SU-DHL-6 (cell line): ENCODE results near the gene GCM1.

Experiments used
- H2AFZ ChIP-seq: fragments of 200-600 bp; sonication (generic); 2 replicates; pipeline ENCODE4 v1.6.1; 2014; ENCODE audit warnings: low read depth, mild to moderate bottlenecking, moderate library complexity, mixed read lengths, antibody characterized with exemption, low read length; ENCODE audit not compliant: severe bottlenecking
- H3F3A ChIP-seq: fragments of 200-600 bp; shearing (Covaris generic); 2 replicates; pipeline ENCODE4 v1.6.0; 2016; ENCODE audit warnings: antibody characterized with exemption, mild to moderate bottlenecking; ENCODE audit not compliant: insufficient read depth
- H3K27ac ChIP-seq: fragments of 200-600 bp; sonication (generic); 2 replicates; pipeline ENCODE4 v1.5.1; 2016; ENCODE audit warnings: low read depth, mild to moderate bottlenecking, low read length, moderate library complexity, mixed read lengths
- H3K27me3 ChIP-seq: fragments of 200-600 bp; sonication (generic), shearing (Covaris generic); 2 replicates; pipeline ENCODE4 v1.6.0; 2014; ENCODE audit warnings: mild to moderate bottlenecking, low read length
- H3K36me3 ChIP-seq: fragments of 200-600 bp; sonication (generic); 2 replicates; pipeline ENCODE4 v1.6.1; 2014; ENCODE audit warnings: mild to moderate bottlenecking, low read length, mixed read lengths
- H3K4me2 ChIP-seq: fragments of 300-600, 200-600 bp; shearing (Covaris generic), sonication (generic); 2 replicates; pipeline ENCODE4 v1.6.0; 2014; ENCODE audit warnings: low read length, low read depth, mild to moderate bottlenecking; ENCODE audit not compliant: poor library complexity, severe bottlenecking
- H3K4me3 ChIP-seq: fragments of 200-600 bp; sonication (generic); 2 replicates; pipeline ENCODE4 v1.5.1; 2014; ENCODE audit warnings: antibody characterized with exemption, low read length, mild to moderate bottlenecking, mixed read lengths; ENCODE audit not compliant: insufficient read depth, poor library complexity, severe bottlenecking
- H3K79me2 ChIP-seq: fragments of 200-600 bp; sonication (generic); 2 replicates; pipeline ENCODE4 v1.6.1; 2014; ENCODE audit warnings: mild to moderate bottlenecking, low read length, moderate library complexity; ENCODE audit not compliant: insufficient read depth
- H3K9ac ChIP-seq: fragments of 200-600 bp; sonication (generic); 2 replicates; pipeline ENCODE4 v1.7.0; 2014; ENCODE audit warnings: mild to moderate bottlenecking, low read length
- H3K9me2 ChIP-seq: fragments of 200-600 bp; sonication (generic); replicated peaks from 2 replicates; pipeline ENCODE4 v1.6.1; 2014; ENCODE audit warnings: low read length; ENCODE audit not compliant: insufficient read depth
- H3K9me3 ChIP-seq: fragments of 200-600 bp; sonication (generic); 2 replicates; pipeline ENCODE4 v1.6.1; 2014; ENCODE audit warnings: low read length, mixed read lengths; ENCODE audit not compliant: insufficient read depth
- H4K20me1 ChIP-seq: fragments of 200-600 bp; sonication (generic); 2 replicates; pipeline ENCODE4 v1.6.1; 2014; ENCODE audit warnings: low read depth, mild to moderate bottlenecking, antibody characterized with exemption, low read length, moderate library complexity, mixed read lengths
- EZH2phosphoT487 ChIP-seq: fragments of 200-600 bp; sonication (generic), shearing (Covaris generic); conservative IDR thresholded peaks from 2 replicates; pipeline ENCODE4 v1.6.1; 2018; ENCODE audit warnings: mild to moderate bottlenecking, antibody characterized with exemption, low read length, moderate library complexity, mixed read lengths
- TF ChIP-seq, protein P1 (sequence below): fragments of 200-600 bp; sonication (generic); IDR thresholded peaks from one replicate; pipeline ENCODE4 v1.5.1; 2017; ENCODE audit warnings: antibody characterized with exemption, mild to moderate bottlenecking, low read length, moderate library complexity; ENCODE audit not compliant: insufficient read depth, poor library complexity, severe bottlenecking

The GCM1 gene

DNA sequence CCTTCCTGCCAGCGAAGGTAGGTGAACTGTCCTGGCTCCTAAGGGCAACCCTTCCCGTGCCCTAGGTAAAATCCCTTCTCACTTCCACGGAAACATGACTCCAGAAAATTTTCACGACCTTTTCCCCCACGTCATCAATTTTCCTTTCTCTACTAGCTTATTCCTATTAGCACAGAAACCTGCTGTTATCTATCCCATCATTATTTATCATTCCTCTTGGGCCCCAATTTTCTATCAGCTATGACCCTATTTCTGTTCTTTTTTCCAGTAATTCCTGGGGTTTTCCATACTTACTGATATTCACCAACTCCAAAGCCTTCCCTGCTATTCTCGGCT lies 23.8 kb upstream of the GCM1 start:
- Histone ChIP-seq H3K79me2 (no peaks in the 10 kb centered on the region), H3K9me2 (no peaks in the 10 kb centered on the region), H3K27me3 (no peaks in the 10 kb centered on the region), H3K4me3 (no peak overlapping the region), H3K27ac (no peak overlapping the region), H3K9ac (no peak overlapping the region), H3F3A (no peaks in the 10 kb centered on the region), H3K4me2 (no peak overlapping the region), H3K36me3 (no peaks in the 10 kb centered on the region), H4K20me1 (no peaks in the 10 kb centered on the region), H3K9me3 (no peaks in the 10 kb centered on the region), H2AFZ (peak overlapping the region; percentile 8)
- no peak for TF ChIP-seq EZH2phosphoT487
- TF ChIP-seq, protein P1, sequence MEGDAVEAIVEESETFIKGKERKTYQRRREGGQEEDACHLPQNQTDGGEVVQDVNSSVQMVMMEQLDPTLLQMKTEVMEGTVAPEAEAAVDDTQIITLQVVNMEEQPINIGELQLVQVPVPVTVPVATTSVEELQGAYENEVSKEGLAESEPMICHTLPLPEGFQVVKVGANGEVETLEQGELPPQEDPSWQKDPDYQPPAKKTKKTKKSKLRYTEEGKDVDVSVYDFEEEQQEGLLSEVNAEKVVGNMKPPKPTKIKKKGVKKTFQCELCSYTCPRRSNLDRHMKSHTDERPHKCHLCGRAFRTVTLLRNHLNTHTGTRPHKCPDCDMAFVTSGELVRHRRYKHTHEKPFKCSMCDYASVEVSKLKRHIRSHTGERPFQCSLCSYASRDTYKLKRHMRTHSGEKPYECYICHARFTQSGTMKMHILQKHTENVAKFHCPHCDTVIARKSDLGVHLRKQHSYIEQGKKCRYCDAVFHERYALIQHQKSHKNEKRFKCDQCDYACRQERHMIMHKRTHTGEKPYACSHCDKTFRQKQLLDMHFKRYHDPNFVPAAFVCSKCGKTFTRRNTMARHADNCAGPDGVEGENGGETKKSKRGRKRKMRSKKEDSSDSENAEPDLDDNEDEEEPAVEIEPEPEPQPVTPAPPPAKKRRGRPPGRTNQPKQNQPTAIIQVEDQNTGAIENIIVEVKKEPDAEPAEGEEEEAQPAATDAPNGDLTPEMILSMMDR, result no peak

DNA sequence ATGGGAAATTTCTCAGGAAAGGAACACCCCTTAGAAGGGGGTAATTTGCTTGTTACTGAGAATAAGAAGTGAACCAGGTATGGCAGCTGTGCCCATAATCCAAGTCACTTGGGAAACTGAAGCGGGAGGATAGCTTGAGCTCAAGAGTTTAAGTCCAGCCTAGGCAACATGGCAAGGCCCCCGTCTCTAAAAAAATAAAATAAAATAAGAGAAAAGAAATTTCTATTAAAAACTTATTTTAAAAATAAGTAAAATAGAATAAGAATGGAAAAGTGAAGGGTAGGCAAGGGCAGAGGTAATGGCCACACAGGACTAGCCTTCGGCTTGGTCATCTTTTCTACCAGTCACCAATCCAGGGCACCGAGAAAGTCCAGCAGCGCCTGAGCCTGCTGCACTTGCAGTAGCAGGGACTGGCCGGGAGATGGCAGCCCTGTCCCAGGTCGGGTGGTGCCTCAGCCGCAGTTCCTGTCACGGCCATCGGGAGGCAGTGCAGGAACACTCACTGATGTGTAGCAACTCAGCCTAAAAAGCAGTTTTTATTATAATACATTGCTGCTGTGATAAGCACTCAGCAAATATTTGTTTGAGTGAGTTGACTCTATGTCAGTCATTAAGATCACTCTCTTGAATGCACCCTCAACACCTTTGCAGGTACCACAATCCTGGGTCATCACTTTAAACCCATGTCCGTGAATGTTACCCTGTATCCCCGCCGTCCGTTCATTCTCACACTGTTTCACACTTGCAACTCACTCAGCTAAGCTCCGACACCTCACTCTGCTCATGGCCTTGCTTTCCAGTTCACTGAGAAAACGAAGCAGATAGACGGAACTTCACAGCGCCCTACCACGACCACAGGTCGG lies 23.2 kb upstream of the GCM1 start:
- Histone ChIP-seq H4K20me1 (no peaks in the 10 kb centered on the region), H3K4me3 (no peak overlapping the region), H3K27me3 (no peaks in the 10 kb centered on the region), H3K9ac (no peak overlapping the region), H3F3A (no peaks in the 10 kb centered on the region), H3K4me2 (no peak overlapping the region), H2AFZ (peak overlapping the region; percentile 8), H3K9me2 (no peaks in the 10 kb centered on the region), H3K27ac (no peak overlapping the region), H3K36me3 (no peaks in the 10 kb centered on the region), H3K9me3 (no peaks in the 10 kb centered on the region), H3K79me2 (no peaks in the 10 kb centered on the region)
- TF ChIP-seq, protein P1, result peak; percentile 100
- TF ChIP-seq EZH2phosphoT487, result no peak

DNA sequence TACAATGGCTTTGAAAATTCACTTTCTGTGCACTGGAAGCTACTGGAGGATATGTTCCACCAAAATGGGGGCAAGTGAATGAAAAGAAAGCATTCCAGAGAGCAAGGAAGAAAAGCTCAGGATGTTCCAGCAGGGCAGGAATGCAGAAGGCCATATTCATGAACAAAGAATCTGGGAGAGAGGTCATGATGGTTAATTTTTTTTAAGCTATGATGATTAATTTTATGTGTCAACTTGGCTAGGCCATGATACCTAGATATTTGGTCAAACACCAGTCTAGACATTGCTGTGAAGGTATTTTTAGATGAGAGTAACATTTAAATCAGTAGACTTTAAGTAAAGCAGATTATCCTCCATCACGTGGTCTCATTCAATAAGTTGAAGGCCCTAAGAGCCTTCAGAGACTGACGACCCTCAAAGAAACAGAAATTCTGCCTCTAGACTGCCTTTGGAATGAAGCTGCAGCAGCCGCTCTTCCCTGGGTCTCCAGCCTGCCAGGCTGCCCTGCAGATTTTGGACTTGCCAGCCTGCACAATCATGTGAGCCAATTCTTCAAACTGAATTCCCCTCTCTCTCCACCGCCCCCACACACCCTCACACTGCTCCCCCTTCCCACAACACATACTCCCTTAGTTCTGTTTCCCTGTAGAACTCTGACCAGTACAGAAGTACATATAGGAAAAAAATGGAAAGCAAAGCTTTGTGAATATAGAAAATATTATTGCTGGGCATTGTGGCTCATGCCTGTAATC lies 20.1 kb upstream of the GCM1 start:
- H4K20me1 ChIP-seq, result no peaks in the 10 kb centered on the region
- H3K27ac ChIP-seq, result no peak overlapping the region
- H3K9me2 ChIP-seq, result no peaks in the 10 kb centered on the region
- no peak overlapping the region for H2AFZ ChIP-seq
- H3K9me3 ChIP-seq, result no peaks in the 10 kb centered on the region
- H3K4me3 ChIP-seq, result no peak overlapping the region
- no peaks in the 10 kb centered on the region for H3K36me3 ChIP-seq
- H3F3A ChIP-seq, result no peaks in the 10 kb centered on the region
- H3K4me2 ChIP-seq, result no peak overlapping the region
- H3K9ac ChIP-seq, result no peak overlapping the region
- no peaks in the 10 kb centered on the region for H3K79me2 ChIP-seq
- TF ChIP-seq, protein P1, result no peak
- H3K27me3 ChIP-seq, result no peaks in the 10 kb centered on the region
